ENCODE results near the gene INPP5B.

Gene INPP5B

DNA sequence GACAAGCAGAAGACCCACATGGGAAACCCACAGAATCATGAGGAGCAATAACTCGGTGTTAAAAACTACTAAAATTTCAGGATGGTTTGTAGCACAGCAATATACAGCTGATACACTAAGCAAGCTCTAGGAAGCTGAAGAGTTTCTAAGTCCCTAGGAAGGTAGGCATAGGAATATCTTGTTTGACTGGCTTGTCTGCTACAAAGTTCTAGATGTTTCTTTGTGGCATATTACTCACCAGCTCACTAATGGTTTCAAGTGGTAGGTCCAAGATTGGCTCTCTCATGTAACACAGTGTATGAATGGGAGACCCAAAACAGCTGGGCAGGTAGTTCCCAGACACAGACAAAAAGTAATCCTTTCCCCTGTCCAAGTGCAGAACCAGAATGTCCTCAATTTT lies 74.2 kb downstream of the INPP5B start:
- no peak for TF ChIP-seq CTCF (IDR thresholded peaks at IDR 0.05; ENCODE audit: borderline replicate concordance, insufficient read depth, low read depth, low read length)
- H3K4me3 ChIP-seq (ENCODE audit: low read depth, low read length), result no peak overlapping the region

DNA sequence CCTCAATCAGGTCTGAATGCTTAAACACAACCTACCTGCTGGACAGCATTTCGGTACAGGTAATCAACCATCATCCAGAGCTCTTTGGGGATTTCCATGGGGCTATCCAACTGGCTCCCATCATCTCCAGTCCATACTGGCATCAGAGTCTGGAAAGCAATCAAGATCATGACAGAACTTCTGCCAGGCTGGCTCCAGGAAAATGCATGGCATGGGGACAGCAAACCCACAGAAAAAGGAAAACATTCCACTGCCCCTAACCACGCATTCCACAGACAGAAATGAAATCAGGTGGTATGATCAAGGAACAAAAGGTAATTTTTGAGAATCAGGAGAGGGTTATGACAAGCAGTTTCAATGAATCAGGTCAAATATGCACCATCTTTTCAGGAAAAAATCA lies 78.4 kb downstream of the INPP5B start:
- no peak for TF ChIP-seq CTCF (IDR thresholded peaks at IDR 0.05; ENCODE audit: borderline replicate concordance, insufficient read depth, low read depth, low read length)
- no peak overlapping the region for H3K4me3 ChIP-seq (ENCODE audit: low read depth, low read length)

DNA sequence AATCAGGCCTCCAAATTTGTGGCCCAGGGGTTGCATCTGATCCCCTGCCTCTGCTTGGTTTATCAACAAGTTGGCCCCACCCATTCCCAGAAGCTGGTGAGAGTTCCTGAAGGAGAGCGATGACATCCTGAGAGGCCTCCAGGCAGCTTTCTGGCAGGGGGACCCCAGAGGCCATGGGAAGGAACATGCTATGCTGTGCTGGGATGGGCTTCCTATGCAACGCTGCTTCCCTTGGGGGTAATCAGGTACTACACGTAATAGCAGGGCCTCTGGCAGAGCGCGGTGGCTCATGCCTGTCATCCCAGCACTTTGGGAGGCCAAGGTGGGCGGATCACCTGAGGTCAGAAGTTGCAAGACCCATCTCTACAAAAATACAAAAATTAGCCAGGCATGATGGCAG lies 79.1 kb downstream of the INPP5B start:
- no peak overlapping the region for H3K4me3 ChIP-seq (ENCODE audit: low read depth, low read length)
- no peak for TF ChIP-seq CTCF (IDR thresholded peaks at IDR 0.05; ENCODE audit: borderline replicate concordance, insufficient read depth, low read depth, low read length)

DNA sequence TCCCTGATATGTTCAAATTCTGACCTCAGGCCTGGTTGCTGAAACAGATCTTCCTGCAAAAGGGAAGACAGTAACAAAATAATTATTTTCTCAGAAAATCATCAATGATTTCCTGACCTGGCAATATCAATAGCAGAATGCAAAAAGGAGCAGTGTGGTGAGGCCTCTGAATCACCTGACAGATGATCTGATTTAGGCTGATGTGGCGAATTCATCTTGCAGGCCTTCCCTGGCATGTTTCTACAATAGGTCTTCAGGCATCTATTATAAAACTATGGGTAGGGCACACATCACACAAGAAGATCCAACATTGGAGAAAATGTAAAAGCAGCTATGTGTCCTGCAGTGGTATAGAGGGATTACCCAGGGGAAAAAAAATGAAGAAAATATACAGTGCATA lies 80.4 kb downstream of the INPP5B start:
- no peak for TF ChIP-seq CTCF (IDR thresholded peaks at IDR 0.05; ENCODE audit: borderline replicate concordance, insufficient read depth, low read depth, low read length)
- no peak overlapping the region for H3K4me3 ChIP-seq (ENCODE audit: low read depth, low read length)

DNA sequence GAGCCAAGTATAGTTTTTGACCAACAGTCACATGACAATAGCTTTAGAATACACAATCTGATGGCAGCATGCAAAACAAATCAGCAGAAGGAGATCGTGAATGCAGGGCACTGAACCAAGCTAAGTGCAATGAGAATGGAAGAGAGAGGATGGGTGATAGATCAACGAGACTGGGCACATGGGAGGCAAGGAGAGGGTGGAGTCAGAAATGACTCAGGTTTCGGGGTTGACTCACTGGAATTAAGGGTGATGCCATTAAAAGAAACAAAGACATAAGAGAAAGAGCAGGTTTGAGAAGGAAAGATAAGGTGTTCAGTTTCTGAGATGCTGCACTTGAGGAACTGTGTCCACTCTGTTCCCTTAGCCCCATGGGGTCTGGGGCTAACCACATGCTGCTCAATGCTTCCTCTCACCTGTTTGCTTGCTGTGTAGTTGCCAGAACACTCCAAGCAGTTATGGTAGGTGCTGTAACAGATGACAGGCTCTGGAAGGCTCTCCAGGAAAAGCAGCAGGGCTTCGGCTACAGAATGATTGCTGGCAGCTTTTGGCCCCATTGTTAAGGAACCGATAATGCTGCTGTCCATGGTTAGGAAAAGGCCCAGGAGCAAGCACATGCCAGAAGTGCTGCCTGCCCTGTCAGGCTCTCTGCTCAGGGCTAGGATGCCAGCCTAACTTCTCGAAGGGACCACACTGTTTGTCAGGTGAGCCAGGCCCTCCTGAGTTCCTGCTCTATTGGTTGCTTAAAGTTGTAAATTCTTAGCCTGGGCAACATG lies 81.3 kb downstream of the INPP5B start:
- H3K4me3 ChIP-seq (ENCODE audit: low read depth, low read length), result no peak overlapping the region
- TF ChIP-seq CTCF (IDR thresholded peaks at IDR 0.05; ENCODE audit: borderline replicate concordance, insufficient read depth, low read depth, low read length), result no peak

DNA sequence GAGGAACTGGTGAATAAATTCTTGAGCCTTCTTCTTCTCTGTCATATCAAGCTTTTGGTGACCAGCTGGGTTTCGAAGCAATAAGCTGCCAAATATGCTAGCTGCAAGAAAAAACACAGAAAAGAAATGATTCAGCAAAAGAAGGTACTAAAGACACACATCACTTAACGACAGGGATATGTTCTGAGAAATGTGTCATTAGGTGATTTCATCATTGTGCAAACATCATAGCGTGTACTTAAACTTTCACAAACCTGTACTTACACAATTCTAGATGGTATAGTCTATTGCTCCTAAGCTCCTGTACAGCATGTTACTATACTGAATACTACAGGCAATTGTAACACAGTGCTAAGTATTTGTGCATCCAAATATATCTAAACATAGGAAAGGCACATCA lies 84.5 kb downstream of the INPP5B start:
- no peak for TF ChIP-seq CTCF (IDR thresholded peaks at IDR 0.05; ENCODE audit: borderline replicate concordance, insufficient read depth, low read depth, low read length)
- no peak overlapping the region for H3K4me3 ChIP-seq (ENCODE audit: low read depth, low read length)

- TF ChIP-seq CTCF (IDR thresholded peaks at IDR 0.05; ENCODE audit: borderline replicate concordance, insufficient read depth, low read depth, low read length), result no peak
- H3K4me3 ChIP-seq (ENCODE audit: low read depth, low read length), result no peak overlapping the region
These were observed 85.7 kb downstream of the INPP5B start for GRCh38 chr1:37861151-37861550.
